Liver (tissue), 9 donors: ENCODE results near the gene C9orf50. TPM values are rescaled to one million over a fixed set of nuclear protein-coding genes. Genes with fewer than 3 reads are reported as not detected.

Source experiments
- DNase-seq: peaks from one replicate; pipeline ENCODE4 v3.0.0-alpha.2; 2017; ENCODE audit warnings: low spot score
- H3K27ac ChIP-seq, 2 donors: one replicate each; pipeline ENCODE4 v1.7.0; 2013; ENCODE audit warnings: inconsistent platforms in 2 of 2, low read length in 2 of 2, control low read depth in 1 of 2, low read depth in 1 of 2, mild to moderate bottlenecking in 1 of 2
- H3K27me3 ChIP-seq, 4 donors: one replicate each; pipeline versions ENCODE4 v1.6.1 to v1.7.0; 2013; ENCODE audit warnings: low read length in 3 of 4, inconsistent platforms in 1 of 4, mild to moderate bottlenecking in 1 of 4, moderate library complexity in 1 of 4; ENCODE audit not compliant: control insufficient read depth in 4 of 4, insufficient read depth in 4 of 4
- H3K36me3 ChIP-seq, 4 donors: one replicate each; pipeline versions ENCODE4 v1.6.1 to v1.7.0; 2013; ENCODE audit warnings: low read length in 3 of 4, mild to moderate bottlenecking in 3 of 4, low read depth in 1 of 4, moderate library complexity in 1 of 4; ENCODE audit not compliant: control insufficient read depth in 4 of 4, insufficient read depth in 3 of 4
- H3K4me1 ChIP-seq, 4 donors: one replicate each; pipeline versions ENCODE4 v1.6.1 to v1.7.0; 2013; ENCODE audit warnings: low read length in 3 of 4, mild to moderate bottlenecking in 3 of 4, moderate library complexity in 1 of 4; ENCODE audit not compliant: control insufficient read depth in 4 of 4, insufficient read depth in 4 of 4
- H3K4me3 ChIP-seq, 3 donors: one replicate each; pipeline versions ENCODE4 v1.6.1 to v1.7.0; 2013; ENCODE audit warnings: low read length in 3 of 3, control low read depth in 1 of 3, low read depth in 1 of 3, mild to moderate bottlenecking in 1 of 3
- H3K9ac ChIP-seq, 2 donors: one replicate each; pipeline ENCODE4 v1.7.0; 2013; ENCODE audit warnings: low read length in 2 of 2, mild to moderate bottlenecking in 2 of 2, moderate library complexity in 2 of 2, control low read depth in 1 of 2, low read depth in 1 of 2
- H3K9me3 ChIP-seq, 4 donors: one replicate each; pipeline versions ENCODE4 v1.6.1 to v1.7.0; 2013; ENCODE audit warnings: low read length in 3 of 4; ENCODE audit not compliant: control insufficient read depth in 4 of 4
- HNF4A ChIP-seq, 2 donors: conservative IDR thresholded peaks; 2 replicates each; pipeline ENCODE4 v1.6.1; 2016; ENCODE audit warnings: antibody characterized with exemption in 2 of 2, mild to moderate bottlenecking in 2 of 2
- HNF4G ChIP-seq: IDR thresholded peaks from 2 replicates; pipeline ENCODE4 v1.6.1; 2016; ENCODE audit warnings: antibody characterized with exemption
- JUND ChIP-seq, 2 donors: IDR thresholded peaks; 2 replicates each; pipeline ENCODE4 v1.6.1; 2016; ENCODE audit warnings: antibody characterized with exemption in 2 of 2
- RAD21 ChIP-seq, 2 donors: IDR thresholded peaks; 2 replicates each; pipeline ENCODE4 v1.6.1; 2016; ENCODE audit warnings: antibody characterized with exemption in 2 of 2, mild to moderate bottlenecking in 2 of 2
- TAF1 ChIP-seq: conservative IDR thresholded peaks from 2 replicates; pipeline ENCODE4 v1.6.1; 2016; ENCODE audit warnings: antibody characterized with exemption, mild to moderate bottlenecking
- YY1 ChIP-seq: IDR thresholded peaks from 2 replicates; pipeline ENCODE4 v1.6.1; 2016; ENCODE audit warnings: antibody characterized with exemption, mild to moderate bottlenecking
- ZBTB33 ChIP-seq: IDR thresholded peaks from 2 replicates; pipeline ENCODE4 v1.6.1; 2016; ENCODE audit warnings: antibody characterized with exemption
- WGBS: extraction: QIAGEN DNeasy Blood & Tissue Kit; methylation state at CpG from one replicate; pipeline ENCODE4 v1.1.7; 2013; 5-methylcytosine and 5-hydroxymethylcytosine counted together
- polyA plus RNA-seq, 2 donors: library from polyadenylated mRNA; stranded (reverse) in 1 of 2; unstranded in 1 of 2; fragments of 200-250 nt in 1 of 2; fragments of >200 nt in 1 of 2; fragmentation: Nextera tagmentation in 1 of 2; extraction: Ambion mirVana in 1 of 2; gene quantifications; one replicate each; pipeline versions ENCODE4 v1.2.1 to v1.2.3, GENCODE V29; 2013 to 2015
- total RNA-seq, 2 donors: library from RNA; depleted of rRNA; stranded (reverse); fragments of >200 nt; gene quantifications; one replicate each; pipeline ENCODE4 v1.2.3, GENCODE V29; 2014
- TF ChIP-seq, protein P1 (sequence below): IDR thresholded peaks from 2 replicates; pipeline ENCODE4 v1.6.1; 2016; ENCODE audit warnings: antibody characterized with exemption, mild to moderate bottlenecking
- TF ChIP-seq, protein P2 (sequence below): fragments of 150-350 bp; IDR thresholded peaks from 2 replicates; pipeline ENCODE4 v1.5.1; 2017; ENCODE audit warnings: improper control_type of control experiment, low read depth, low read length; ENCODE audit not compliant: missing input control
- donor health status: healthy.
- donor health status: healthy.
- donor health status: healthy.
- donor health status: healthy.
- donor health status: healthy.

C9orf50 gene
- total and polyA plus RNA-seq, 4 donors, result 0.23 TPM; not detected in 3

- Histone ChIP-seq H3K27ac (no peak overlapping the region), H3K36me3 (peaks cover 4 to 44% (median 22%) of the 10 kb centered on the region in 4 donors), H3K9ac (no peak overlapping the region), H3K4me3 (no peak overlapping the region), H3K9me3 (no peaks in the 10 kb centered on the region), H3K4me1 (peaks cover 4 to 27% (median 21%) of the 10 kb centered on the region in 4 donors), H3K27me3 (no peaks in the 10 kb centered on the region)
- TF ChIP-seq HNF4G (no peak), HNF4A (conservative IDR thresholded peaks at IDR 0.05) (peak in 1 of 2 donors; percentile 20), RAD21 (IDR thresholded peaks at IDR 0.05) (no peak)
- WGBS, result 89% methylated on average over 17 of the region's 17 CpGs
- DNase-seq, result no peak
These were observed 18.2 kb upstream of the C9orf50 start for GRCh38 chr9:129639034-129639630.

- Histone ChIP-seq H3K27ac (no peak overlapping the region), H3K4me3 (no peak overlapping the region), H3K9me3 (no peaks in the 10 kb centered on the region), H3K4me1 (peaks cover 4 to 27% (median 21%) of the 10 kb centered on the region in 4 donors), H3K27me3 (no peaks in the 10 kb centered on the region), H3K9ac (no peak overlapping the region), H3K36me3 (peaks cover 4 to 57% (median 32%) of the 10 kb centered on the region in 4 donors)
- no peak for TF ChIP-seq JUND (IDR thresholded peaks at IDR 0.05)
- TF ChIP-seq YY1, result no peak
- TF ChIP-seq, protein P1, sequence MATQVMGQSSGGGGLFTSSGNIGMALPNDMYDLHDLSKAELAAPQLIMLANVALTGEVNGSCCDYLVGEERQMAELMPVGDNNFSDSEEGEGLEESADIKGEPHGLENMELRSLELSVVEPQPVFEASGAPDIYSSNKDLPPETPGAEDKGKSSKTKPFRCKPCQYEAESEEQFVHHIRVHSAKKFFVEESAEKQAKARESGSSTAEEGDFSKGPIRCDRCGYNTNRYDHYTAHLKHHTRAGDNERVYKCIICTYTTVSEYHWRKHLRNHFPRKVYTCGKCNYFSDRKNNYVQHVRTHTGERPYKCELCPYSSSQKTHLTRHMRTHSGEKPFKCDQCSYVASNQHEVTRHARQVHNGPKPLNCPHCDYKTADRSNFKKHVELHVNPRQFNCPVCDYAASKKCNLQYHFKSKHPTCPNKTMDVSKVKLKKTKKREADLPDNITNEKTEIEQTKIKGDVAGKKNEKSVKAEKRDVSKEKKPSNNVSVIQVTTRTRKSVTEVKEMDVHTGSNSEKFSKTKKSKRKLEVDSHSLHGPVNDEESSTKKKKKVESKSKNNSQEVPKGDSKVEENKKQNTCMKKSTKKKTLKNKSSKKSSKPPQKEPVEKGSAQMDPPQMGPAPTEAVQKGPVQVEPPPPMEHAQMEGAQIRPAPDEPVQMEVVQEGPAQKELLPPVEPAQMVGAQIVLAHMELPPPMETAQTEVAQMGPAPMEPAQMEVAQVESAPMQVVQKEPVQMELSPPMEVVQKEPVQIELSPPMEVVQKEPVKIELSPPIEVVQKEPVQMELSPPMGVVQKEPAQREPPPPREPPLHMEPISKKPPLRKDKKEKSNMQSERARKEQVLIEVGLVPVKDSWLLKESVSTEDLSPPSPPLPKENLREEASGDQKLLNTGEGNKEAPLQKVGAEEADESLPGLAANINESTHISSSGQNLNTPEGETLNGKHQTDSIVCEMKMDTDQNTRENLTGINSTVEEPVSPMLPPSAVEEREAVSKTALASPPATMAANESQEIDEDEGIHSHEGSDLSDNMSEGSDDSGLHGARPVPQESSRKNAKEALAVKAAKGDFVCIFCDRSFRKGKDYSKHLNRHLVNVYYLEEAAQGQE, result no peak
- TF ChIP-seq ZBTB33, result no peak
- no peak for TF ChIP-seq HNF4G
- TF ChIP-seq, protein P2, sequence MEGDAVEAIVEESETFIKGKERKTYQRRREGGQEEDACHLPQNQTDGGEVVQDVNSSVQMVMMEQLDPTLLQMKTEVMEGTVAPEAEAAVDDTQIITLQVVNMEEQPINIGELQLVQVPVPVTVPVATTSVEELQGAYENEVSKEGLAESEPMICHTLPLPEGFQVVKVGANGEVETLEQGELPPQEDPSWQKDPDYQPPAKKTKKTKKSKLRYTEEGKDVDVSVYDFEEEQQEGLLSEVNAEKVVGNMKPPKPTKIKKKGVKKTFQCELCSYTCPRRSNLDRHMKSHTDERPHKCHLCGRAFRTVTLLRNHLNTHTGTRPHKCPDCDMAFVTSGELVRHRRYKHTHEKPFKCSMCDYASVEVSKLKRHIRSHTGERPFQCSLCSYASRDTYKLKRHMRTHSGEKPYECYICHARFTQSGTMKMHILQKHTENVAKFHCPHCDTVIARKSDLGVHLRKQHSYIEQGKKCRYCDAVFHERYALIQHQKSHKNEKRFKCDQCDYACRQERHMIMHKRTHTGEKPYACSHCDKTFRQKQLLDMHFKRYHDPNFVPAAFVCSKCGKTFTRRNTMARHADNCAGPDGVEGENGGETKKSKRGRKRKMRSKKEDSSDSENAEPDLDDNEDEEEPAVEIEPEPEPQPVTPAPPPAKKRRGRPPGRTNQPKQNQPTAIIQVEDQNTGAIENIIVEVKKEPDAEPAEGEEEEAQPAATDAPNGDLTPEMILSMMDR, result no peak
- no peak for TF ChIP-seq TAF1
- DNase-seq, result no peak
- 83% methylated on average over 29 of the region's 29 CpGs for WGBS
These were observed 17.0 kb upstream of the C9orf50 start for GRCh38 chr9:129637673-129638439.
